Prostate gland (tissue), 2 donors: ENCODE measurements around the gene SGSH.

ENCODE experiments used
- POLR2A ChIP-seq: fragments of 450-650 bp; IDR thresholded peaks from one replicate; pipeline ENCODE4 v1.6.1; 2016; ENCODE audit warnings: antibody characterized with exemption, mild to moderate bottlenecking
- POLR2AphosphoS5 ChIP-seq: sonication (generic); formaldehyde crosslinking; IDR thresholded peaks from one replicate; pipeline ENCODE4 v1.6.1; 2017; ENCODE audit warnings: antibody characterized with exemption
- TF ChIP-seq, protein P1 (sequence below), 4 experiments: fragments of 200-600 bp in 2 of 4; fragments of 450-650 bp in 2 of 4; sonication (generic) in 2 of 4; IDR thresholded peaks; 1 replicate in 3 of 4; 2 replicates in 1 of 4; pipeline ENCODE4 v1.5.1; 2016 to 2019; ENCODE audit warnings: antibody characterized with exemption in 4 of 4, mild to moderate bottlenecking in 2 of 4, moderate library complexity in 2 of 4

DNA sequence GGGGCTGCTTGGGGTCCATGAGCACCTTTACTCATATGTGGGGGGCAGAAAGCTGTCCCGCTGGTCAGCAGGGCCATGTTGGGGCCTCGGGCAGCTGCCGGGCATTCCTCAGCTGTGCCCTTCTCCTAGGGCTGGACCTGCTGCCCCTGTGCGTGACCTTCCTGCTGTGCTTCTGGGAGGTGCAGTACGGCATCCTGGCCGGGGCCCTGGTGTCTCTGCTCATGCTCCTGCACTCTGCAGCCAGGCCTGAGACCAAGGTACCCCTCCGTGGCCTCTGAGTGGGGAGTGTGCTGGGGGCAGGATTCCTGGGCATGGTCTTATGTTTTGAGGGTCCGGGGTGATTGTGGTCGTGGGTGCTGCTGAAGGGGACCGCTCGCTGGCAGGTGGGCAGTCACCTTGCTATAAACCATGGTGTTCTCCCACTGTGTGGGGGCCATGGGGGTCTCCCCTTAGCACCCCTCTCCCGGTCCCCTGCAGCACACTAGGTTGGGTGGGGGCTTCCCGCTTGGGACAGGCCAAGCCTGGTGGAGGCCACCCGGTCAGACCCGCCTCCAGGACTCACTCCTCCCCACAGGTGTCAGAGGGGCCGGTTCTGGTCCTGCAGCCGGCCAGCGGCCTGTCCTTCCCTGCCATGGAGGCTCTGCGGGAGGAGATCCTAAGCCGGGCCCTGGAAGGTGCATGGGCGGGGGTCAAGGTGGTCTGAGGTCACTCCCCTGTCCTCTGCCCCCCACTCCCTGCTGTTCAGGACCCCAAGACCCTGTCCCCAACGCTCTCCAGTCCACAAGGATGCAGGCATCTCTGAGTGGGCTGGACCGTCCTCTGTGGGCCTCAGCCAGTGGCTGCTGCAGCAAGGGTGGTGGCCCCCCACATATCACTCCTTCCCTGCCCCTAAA is 28.1 kb upstream of the SGSH start:
- TF ChIP-seq POLR2A = no peak
- TF ChIP-seq, protein P1, sequence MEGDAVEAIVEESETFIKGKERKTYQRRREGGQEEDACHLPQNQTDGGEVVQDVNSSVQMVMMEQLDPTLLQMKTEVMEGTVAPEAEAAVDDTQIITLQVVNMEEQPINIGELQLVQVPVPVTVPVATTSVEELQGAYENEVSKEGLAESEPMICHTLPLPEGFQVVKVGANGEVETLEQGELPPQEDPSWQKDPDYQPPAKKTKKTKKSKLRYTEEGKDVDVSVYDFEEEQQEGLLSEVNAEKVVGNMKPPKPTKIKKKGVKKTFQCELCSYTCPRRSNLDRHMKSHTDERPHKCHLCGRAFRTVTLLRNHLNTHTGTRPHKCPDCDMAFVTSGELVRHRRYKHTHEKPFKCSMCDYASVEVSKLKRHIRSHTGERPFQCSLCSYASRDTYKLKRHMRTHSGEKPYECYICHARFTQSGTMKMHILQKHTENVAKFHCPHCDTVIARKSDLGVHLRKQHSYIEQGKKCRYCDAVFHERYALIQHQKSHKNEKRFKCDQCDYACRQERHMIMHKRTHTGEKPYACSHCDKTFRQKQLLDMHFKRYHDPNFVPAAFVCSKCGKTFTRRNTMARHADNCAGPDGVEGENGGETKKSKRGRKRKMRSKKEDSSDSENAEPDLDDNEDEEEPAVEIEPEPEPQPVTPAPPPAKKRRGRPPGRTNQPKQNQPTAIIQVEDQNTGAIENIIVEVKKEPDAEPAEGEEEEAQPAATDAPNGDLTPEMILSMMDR (IDR thresholded peaks at IDR 0.05) = no peak
- no peak for TF ChIP-seq POLR2AphosphoS5
